Left ventricle myocardium inferior (tissue), 1 donor: ENCODE results near the gene RSRP1. TPM values are rescaled to one million over a fixed set of nuclear protein-coding genes. Genes with fewer than 3 reads are reported as not detected.

Experiments used
- DNase-seq: peaks from one replicate; pipeline ENCODE4 v3.0.0-alpha.2; 2020
- H3K27ac ChIP-seq: fragments of 200-600 bp; replicated peaks from 2 replicates; pipeline ENCODE4 v1.8.0; 2021
- H3K27me3 ChIP-seq: fragments of 200-600 bp; 2 replicates; pipeline ENCODE4 v1.8.0; 2021; ENCODE audit warnings: low read depth
- H3K36me3 ChIP-seq: fragments of 200-600 bp; 2 replicates; pipeline ENCODE4 v1.8.0; 2021
- H3K4me1 ChIP-seq: fragments of 200-600 bp; 2 replicates; pipeline ENCODE4 v1.8.0; 2021
- H3K4me3 ChIP-seq: fragments of 200-600 bp; 2 replicates; pipeline ENCODE4 v1.8.0; 2021; ENCODE audit warnings: mild to moderate bottlenecking, moderate library complexity
- H3K9me3 ChIP-seq: fragments of 200-600 bp; replicated peaks from 2 replicates; pipeline ENCODE4 v1.8.0; 2021
- intact Hi-C: fragments of 100-400 bp; cut with micrococcal nuclease; formaldehyde crosslinking; loops from one replicate; pipeline ENCODE4 v1.11.0; 2022
- total RNA-seq: library from RNA; stranded (reverse); fragmentation: NEBNext Ultra II Directional; extraction: Animal tissue kit (Norgen Biotek cat#: 25700); gene quantifications from one replicate; pipeline ENCODE4 v1.2.1, GENCODE V29; 2021
- TF ChIP-seq, protein P1 (sequence below): fragments of 200-600 bp; IDR thresholded peaks from 2 replicates; pipeline ENCODE4 v1.8.0; 2021; ENCODE audit warnings: antibody characterized with exemption, mild to moderate bottlenecking, borderline replicate concordance
- donor health status: DM: no; HTN: yes; CAD: no; lungs with severe emphysema.

The RSRP1 gene
- total RNA-seq, 1 donor from 2014 or later, result 41.1 TPM

DNA sequence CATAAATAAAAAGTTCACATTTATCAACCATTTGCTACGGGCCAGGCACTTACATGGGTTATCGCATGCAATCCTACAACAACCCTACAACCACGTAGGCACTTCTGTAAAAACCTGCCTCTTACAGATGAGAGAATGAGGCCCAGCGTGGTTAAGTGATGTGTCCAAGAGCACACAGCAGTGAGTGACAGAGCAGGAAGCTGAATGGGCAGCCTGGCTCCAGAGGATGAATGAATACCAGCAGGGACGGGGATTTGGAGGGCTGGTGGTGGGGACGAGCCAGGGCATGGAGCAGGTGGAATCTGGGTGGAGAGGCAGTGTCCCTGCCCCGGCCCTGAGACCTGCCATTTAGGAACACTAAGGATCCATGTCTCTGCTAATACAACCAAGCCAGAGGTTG is 50.4 kb downstream of the RSRP1 start:
- DNase-seq, result no peak
- Histone ChIP-seq H3K27ac (no peak overlapping the region), H3K36me3 (no peaks in the 10 kb centered on the region), H3K27me3 (peaks cover 52% of the 10 kb centered on the region), H3K9me3 (no peaks in the 10 kb centered on the region), H3K4me3 (no peak overlapping the region), H3K4me1 (peaks cover 17% of the 10 kb centered on the region)
- intact Hi-C loops, result no loop called here
- TF ChIP-seq, protein P1, sequence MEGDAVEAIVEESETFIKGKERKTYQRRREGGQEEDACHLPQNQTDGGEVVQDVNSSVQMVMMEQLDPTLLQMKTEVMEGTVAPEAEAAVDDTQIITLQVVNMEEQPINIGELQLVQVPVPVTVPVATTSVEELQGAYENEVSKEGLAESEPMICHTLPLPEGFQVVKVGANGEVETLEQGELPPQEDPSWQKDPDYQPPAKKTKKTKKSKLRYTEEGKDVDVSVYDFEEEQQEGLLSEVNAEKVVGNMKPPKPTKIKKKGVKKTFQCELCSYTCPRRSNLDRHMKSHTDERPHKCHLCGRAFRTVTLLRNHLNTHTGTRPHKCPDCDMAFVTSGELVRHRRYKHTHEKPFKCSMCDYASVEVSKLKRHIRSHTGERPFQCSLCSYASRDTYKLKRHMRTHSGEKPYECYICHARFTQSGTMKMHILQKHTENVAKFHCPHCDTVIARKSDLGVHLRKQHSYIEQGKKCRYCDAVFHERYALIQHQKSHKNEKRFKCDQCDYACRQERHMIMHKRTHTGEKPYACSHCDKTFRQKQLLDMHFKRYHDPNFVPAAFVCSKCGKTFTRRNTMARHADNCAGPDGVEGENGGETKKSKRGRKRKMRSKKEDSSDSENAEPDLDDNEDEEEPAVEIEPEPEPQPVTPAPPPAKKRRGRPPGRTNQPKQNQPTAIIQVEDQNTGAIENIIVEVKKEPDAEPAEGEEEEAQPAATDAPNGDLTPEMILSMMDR, result no peak

DNA sequence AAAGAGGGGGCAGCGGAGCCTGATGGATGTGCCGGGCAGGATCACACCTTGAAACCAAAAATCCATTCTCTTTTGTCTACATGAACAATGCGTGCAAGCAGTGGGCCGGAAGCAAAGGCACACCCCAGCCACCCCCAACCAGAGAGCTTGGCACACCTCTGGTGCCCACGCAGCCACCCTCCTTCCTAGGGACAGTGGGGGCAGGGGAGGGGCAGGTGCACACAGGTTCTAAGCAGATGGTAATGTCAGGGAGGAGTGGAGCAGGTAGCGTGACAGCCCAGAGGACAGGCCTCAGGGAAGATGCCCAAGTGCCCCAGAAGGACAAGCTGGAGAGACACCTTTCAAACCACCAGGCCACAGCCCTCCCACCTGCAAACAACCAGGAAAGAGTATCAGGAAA is 51.4 kb downstream of the RSRP1 start:
- Histone ChIP-seq H3K27ac (no peak overlapping the region), H3K27me3 (peaks cover 60% of the 10 kb centered on the region), H3K36me3 (no peaks in the 10 kb centered on the region), H3K9me3 (no peaks in the 10 kb centered on the region), H3K4me1 (peaks cover 17% of the 10 kb centered on the region), H3K4me3 (no peak overlapping the region)
- TF ChIP-seq, protein P1, result no peak
- no peak for DNase-seq
- intact Hi-C loops, result no loop called here

DNA sequence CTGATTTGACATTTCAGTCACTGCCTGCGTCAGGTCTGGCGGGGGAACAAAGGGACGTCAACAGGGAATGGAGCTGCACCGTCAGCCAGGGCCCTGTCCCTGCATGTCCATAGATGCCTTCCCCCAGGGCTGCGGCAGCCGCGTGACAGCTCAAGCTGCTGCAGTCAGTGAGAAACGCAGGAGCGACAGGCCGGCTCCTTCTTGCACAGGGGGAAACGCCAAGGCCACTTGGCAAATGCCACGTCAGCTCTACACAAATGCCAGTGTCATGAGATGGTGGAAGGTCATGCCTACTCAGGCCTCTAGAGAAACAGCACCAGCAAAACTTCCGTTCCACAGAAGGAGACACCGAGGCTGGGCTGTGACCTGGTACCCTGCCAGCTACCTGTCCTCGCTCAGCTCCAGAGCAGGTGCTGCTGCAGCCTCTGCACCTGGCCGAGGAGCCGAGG is 52.7 kb downstream of the RSRP1 start:
- no peaks in the 10 kb centered on the region for H3K36me3 ChIP-seq
- H3K27ac ChIP-seq, result no peak overlapping the region
- intact Hi-C loops, result no loop called here
- H3K27me3 ChIP-seq, result peaks cover 57% of the 10 kb centered on the region
- no peak for DNase-seq
- no peaks in the 10 kb centered on the region for H3K9me3 ChIP-seq
- TF ChIP-seq, protein P1, result no peak
- peaks cover 15% of the 10 kb centered on the region for H3K4me1 ChIP-seq
- no peak overlapping the region for H3K4me3 ChIP-seq

DNA sequence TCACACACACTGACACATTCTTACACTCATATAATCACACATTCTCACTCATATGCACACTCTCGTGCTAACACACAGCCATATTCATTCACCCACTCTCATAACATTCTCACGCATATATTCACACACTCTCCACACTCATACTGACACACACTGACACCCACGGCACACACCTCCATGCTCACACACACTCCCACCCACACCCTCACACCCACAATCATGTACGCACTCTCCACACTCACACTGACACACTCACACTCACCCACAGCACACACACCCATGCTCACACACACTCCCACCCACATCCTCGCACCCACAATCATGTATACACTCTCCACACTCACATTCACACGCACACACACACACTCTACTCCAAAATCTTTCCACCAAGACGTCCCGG is 53.2 kb downstream of the RSRP1 start:
- H3K36me3 ChIP-seq, result no peaks in the 10 kb centered on the region
- DNase-seq, result no peak
- no peak overlapping the region for H3K27ac ChIP-seq
- H3K9me3 ChIP-seq, result no peaks in the 10 kb centered on the region
- TF ChIP-seq, protein P1, result no peak
- intact Hi-C loops, result no loop called here
- H3K4me3 ChIP-seq, result no peak overlapping the region
- H3K27me3 ChIP-seq, result peaks cover 52% of the 10 kb centered on the region
- H3K4me1 ChIP-seq, result peaks cover 10% of the 10 kb centered on the region

DNA sequence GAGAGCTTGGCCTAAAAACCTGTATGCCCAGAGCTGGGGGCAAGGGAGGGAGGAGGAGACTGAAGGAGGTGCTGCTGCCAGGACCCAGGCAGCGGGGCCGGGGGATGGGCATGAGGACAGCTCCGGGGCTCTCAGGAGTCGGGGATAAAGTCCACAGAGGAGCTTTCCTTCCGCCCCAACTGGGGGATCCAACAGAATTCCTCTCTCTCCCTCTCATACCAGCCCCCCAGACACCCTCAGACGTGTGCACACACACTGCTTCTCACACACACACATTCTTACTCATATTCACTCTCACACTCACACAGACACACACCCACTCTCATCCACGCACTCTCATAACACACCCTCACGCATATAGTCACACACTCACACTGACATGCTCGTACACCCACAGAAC is 54.0 kb downstream of the RSRP1 start:
- TF ChIP-seq, protein P1, result no peak
- Histone ChIP-seq H3K9me3 (no peaks in the 10 kb centered on the region), H3K4me3 (no peak overlapping the region), H3K36me3 (no peaks in the 10 kb centered on the region), H3K4me1 (peaks cover 2% of the 10 kb centered on the region), H3K27me3 (peaks cover 50% of the 10 kb centered on the region), H3K27ac (no peak overlapping the region)
- DNase-seq, result no peak
- intact Hi-C loops, result no loop called here

Other genes with a start within 250 kb of the RSRP1 start
- gene SYF2, start 15.0 kb downstream of the RSRP1 start, total RNA-seq, result 35.1 TPM
- gene RHD, start 25.1 kb upstream of the RSRP1 start, total RNA-seq, result not detected
- gene TMEM50A, start 90.9 kb upstream of the RSRP1 start, total RNA-seq, result 72.0 TPM
- gene RHCE, start 173.4 kb upstream of the RSRP1 start, total RNA-seq, result 1.0 TPM
- 12.9 TPM for gene MACO1, start 183.4 kb upstream of the RSRP1 start, total RNA-seq